Measurements from ENCODE around the gene TBATA. TPM values are rescaled to one million over a fixed set of nuclear protein-coding genes. Genes with fewer than 3 reads are reported as not detected.

Gene TBATA
- total RNA-seq, 1 donor from 2014 or later, result not detected

DNA sequence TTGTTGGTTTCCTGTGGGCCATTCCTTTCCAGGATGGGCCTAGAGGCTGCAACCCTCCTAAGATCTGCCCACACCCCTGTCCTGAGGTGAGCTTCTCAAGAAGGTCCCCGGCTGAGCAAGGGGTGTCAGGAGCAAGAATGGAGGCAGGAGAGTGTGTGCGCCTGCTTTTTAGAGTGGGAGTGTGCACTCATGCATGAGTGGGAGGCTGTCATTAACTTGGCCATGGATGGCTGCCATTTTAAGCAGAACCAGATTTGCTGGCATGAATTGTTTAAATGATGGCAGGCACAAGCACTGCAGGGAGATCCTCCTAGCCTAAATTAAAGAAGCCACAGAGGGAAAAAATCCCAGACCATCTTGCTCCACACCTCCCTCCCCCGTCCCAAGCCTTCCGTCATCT, 27.6 kb upstream of the TBATA start:
- Histone ChIP-seq H3K36me3 (no peaks in the 10 kb centered on the region), H3K9me3 (no peaks in the 10 kb centered on the region), H3K4me3 (no peak overlapping the region), H3K27ac (no peak overlapping the region), H3K4me1 (peaks cover 0 to 5% of the 10 kb centered on the region in 2 donors), H3K27me3 (no peaks in the 10 kb centered on the region)
- intact Hi-C loops (cut with DNase I), result no loop called here
- no peak for DNase-seq (ENCODE audit: low spot score in 2 of 2)
- TF ChIP-seq, protein P1, sequence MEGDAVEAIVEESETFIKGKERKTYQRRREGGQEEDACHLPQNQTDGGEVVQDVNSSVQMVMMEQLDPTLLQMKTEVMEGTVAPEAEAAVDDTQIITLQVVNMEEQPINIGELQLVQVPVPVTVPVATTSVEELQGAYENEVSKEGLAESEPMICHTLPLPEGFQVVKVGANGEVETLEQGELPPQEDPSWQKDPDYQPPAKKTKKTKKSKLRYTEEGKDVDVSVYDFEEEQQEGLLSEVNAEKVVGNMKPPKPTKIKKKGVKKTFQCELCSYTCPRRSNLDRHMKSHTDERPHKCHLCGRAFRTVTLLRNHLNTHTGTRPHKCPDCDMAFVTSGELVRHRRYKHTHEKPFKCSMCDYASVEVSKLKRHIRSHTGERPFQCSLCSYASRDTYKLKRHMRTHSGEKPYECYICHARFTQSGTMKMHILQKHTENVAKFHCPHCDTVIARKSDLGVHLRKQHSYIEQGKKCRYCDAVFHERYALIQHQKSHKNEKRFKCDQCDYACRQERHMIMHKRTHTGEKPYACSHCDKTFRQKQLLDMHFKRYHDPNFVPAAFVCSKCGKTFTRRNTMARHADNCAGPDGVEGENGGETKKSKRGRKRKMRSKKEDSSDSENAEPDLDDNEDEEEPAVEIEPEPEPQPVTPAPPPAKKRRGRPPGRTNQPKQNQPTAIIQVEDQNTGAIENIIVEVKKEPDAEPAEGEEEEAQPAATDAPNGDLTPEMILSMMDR (IDR thresholded peaks at IDR 0.05), result no peak

- H3K4me3 ChIP-seq, result no peak overlapping the region
- DNase-seq (ENCODE audit: low spot score in 2 of 2), result no peak
- TF ChIP-seq, protein P1 (IDR thresholded peaks at IDR 0.05), result no peak
- intact Hi-C loops (cut with DNase I), result no loop called here
- H3K9me3 ChIP-seq, result no peaks in the 10 kb centered on the region
- H3K27me3 ChIP-seq, result no peaks in the 10 kb centered on the region
- H3K4me1 ChIP-seq, result peaks cover 0 to 2% of the 10 kb centered on the region in 2 donors
- no peak overlapping the region for H3K27ac ChIP-seq
- H3K36me3 ChIP-seq, result no peaks in the 10 kb centered on the region
Measured at GRCh38 chr10:70811881-70812280, 26.7 kb upstream of the TBATA start.

GRCh38 chr10:70810967-70811366, 25.8 kb upstream of the TBATA start:
- no peaks in the 10 kb centered on the region for H3K9me3 ChIP-seq
- no peaks in the 10 kb centered on the region for H3K27me3 ChIP-seq
- DNase-seq (ENCODE audit: low spot score in 2 of 2), result no peak
- intact Hi-C loops (cut with DNase I), result no loop called here
- TF ChIP-seq, protein P1 (IDR thresholded peaks at IDR 0.05), result no peak
- H3K27ac ChIP-seq, result no peak overlapping the region
- no peaks in the 10 kb centered on the region for H3K4me1 ChIP-seq
- H3K4me3 ChIP-seq, result no peak overlapping the region
- H3K36me3 ChIP-seq, result no peaks in the 10 kb centered on the region

DNA sequence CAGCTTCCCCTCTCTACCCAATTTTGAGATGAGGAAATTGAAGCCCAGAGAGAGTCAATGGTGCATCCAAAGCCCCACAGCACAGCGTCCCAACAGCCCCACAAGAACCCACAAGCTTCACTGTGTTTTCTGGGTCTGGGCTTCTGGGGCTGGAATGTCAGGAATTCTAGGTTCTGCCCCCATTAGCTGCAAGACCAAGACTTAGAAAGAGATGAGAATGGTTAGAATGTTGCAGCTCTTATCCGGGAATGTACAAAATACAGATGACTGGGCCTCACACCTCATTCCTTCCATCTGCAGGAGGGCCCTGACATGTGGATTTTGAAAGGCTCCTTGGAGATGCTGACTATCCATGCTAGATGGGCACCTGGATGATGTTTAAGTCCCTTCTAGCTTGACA, 24.5 kb upstream of the TBATA start:
- Histone ChIP-seq H3K27ac (no peak overlapping the region), H3K9me3 (no peaks in the 10 kb centered on the region), H3K4me1 (no peaks in the 10 kb centered on the region), H3K4me3 (no peak overlapping the region), H3K36me3 (no peaks in the 10 kb centered on the region), H3K27me3 (no peaks in the 10 kb centered on the region)
- TF ChIP-seq, protein P1 (IDR thresholded peaks at IDR 0.05), result no peak
- no peak for DNase-seq (ENCODE audit: low spot score in 2 of 2)
- intact Hi-C loops (cut with DNase I), result no loop called here

- Histone ChIP-seq H3K9me3 (no peaks in the 10 kb centered on the region), H3K36me3 (no peaks in the 10 kb centered on the region), H3K4me3 (no peak overlapping the region), H3K27me3 (no peaks in the 10 kb centered on the region), H3K4me1 (no peaks in the 10 kb centered on the region), H3K27ac (no peak overlapping the region)
- intact Hi-C loops (cut with DNase I), result no loop called here
- TF ChIP-seq, protein P1 (IDR thresholded peaks at IDR 0.05), result no peak
- DNase-seq (ENCODE audit: low spot score in 2 of 2), result no peak
Measured at GRCh38 chr10:70809011-70809611, 23.9 kb upstream of the TBATA start.

GRCh38 chr10:70807556-70807955, 22.4 kb upstream of the TBATA start:
- H3K4me1 ChIP-seq, result no peaks in the 10 kb centered on the region
- H3K27ac ChIP-seq, result no peak overlapping the region
- TF ChIP-seq, protein P1 (IDR thresholded peaks at IDR 0.05), result no peak
- DNase-seq (ENCODE audit: low spot score in 2 of 2), result no peak
- H3K9me3 ChIP-seq, result no peaks in the 10 kb centered on the region
- intact Hi-C loops (cut with DNase I), result no loop called here
- H3K36me3 ChIP-seq, result no peaks in the 10 kb centered on the region
- H3K4me3 ChIP-seq, result no peak overlapping the region
- H3K27me3 ChIP-seq, result no peaks in the 10 kb centered on the region
